T-helper 9 cell (primary cell): Measurements from ENCODE around the gene LUC7L2.
"Not testable (repeated sequence)": the region's sequence is repeated elsewhere in the genome, so short reads cannot be mapped to it uniquely, and the experiment has no call there.

ENCODE experiments used
- DNase-seq: peaks from one replicate; pipeline ENCODE4 v3.0.0-alpha.2; 2020
- total RNA-seq, 2 donors: gene quantifications; one replicate each; lab custom pipeline; 2026; lab: John Stamatoyannopoulos, UW

LUC7L2 gene, protein sequence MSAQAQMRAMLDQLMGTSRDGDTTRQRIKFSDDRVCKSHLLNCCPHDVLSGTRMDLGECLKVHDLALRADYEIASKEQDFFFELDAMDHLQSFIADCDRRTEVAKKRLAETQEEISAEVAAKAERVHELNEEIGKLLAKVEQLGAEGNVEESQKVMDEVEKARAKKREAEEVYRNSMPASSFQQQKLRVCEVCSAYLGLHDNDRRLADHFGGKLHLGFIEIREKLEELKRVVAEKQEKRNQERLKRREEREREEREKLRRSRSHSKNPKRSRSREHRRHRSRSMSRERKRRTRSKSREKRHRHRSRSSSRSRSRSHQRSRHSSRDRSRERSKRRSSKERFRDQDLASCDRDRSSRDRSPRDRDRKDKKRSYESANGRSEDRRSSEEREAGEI
- total RNA-seq = 33.8 to 57.2 reads per million in 2 donors

- peak; percentile 99 for DNase-seq
Observed at GRCh38 chr7:139359366-139360209, at the start of gene LUC7L2. Gene LUC7L2, plus strand, starts transcription at chr7:139359894. Its CDS starts 368 bp downstream, at chr7:139360262.

GRCh38 chr7:139317939-139318505, 41.7 kb upstream of the LUC7L2 start:
- no peak for DNase-seq

DNA sequence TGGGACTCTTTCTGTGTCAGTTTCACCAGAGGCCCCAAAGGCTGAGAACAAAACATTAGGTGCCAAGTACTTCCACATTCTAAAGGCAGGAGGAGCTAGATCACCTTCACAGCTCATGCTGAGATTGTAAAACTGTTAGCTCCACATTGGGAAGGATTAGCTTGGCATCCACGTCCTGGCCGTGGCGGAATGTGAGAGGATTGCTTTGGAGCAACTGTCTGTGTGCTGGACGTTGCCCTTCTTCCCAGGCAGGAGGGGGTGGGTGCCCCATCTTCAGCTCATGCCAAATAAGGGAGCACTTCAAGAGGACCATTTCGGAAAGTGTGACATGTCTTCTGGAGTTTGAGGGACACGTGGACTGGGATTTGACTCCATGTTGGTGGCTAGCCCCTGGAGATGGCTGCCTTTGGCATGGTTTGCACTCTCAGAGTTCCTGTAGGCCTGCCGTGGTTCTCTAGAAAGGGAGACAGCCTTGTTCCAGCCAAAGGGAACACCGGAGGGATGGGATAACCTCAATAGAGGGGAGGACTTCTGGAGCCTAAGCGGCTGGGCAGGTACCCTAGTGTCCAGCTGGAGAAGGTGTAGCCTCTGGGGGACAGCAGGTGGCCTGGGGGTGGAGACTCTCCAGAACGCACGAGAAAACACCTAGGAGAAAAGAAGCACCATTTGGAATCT, 38.5 kb upstream of the LUC7L2 start:
- no peak for DNase-seq

GRCh38 chr7:139324709-139325108, 35.0 kb upstream of the LUC7L2 start:
- not testable (repeated sequence) for DNase-seq

GRCh38 chr7:139328375-139328774, 31.3 kb upstream of the LUC7L2 start:
- no peak for DNase-seq

DNA sequence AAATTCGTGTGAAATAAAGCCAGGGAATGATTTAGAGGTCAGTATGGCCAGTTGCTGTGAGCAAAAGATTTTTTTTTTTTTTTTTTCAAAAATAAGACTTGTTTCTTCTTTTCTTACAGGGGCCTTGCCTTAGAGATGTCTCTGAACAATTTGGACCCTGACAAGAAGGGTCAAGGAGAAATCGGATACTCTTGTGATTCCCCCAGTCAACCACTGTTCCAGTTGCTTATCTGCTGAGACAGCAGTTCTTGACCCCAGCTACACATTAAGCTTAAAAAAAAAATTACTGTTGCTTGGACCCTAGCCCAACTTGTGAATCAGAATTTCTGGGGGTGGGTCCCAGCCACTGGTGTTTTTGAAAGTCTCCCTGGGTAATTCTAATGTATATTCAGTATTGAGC, 30.6 kb upstream of the LUC7L2 start:
- no peak for DNase-seq

DNA sequence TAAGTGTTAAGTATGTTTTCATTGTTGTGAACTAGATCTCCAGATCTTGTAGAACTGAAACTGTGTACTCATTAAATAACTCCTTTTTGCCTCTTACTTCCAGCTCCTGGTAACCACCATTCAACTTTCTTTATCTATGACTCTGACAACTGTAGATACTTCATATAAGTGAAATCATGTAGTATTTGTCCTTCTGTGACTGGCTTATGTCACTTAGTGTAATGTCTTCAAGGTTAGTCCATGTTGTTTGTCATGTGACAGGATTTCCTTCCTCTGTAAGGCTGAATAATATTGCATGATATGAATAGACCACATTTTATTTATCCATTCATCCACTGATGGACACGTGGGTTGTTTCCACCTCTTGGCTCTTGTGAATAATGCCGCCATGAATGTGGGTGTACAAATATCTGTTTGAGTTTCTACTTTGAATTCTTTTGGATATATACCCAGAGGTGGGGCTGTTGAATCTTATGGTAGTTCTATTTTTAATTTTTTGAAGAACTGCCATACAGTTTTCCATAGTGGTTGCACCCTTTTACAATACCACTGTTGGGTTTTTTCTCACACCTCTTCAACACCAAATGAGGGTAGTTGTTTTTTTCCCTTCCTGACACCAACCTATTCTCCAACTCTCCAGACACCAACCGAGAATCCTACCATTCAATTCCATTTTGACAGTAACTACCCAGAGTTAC, 29.2 kb upstream of the LUC7L2 start:
- no peak for DNase-seq

- DNase-seq = no peak
Observed at GRCh38 chr7:139332697-139333359, 26.9 kb upstream of the LUC7L2 start.

DNA sequence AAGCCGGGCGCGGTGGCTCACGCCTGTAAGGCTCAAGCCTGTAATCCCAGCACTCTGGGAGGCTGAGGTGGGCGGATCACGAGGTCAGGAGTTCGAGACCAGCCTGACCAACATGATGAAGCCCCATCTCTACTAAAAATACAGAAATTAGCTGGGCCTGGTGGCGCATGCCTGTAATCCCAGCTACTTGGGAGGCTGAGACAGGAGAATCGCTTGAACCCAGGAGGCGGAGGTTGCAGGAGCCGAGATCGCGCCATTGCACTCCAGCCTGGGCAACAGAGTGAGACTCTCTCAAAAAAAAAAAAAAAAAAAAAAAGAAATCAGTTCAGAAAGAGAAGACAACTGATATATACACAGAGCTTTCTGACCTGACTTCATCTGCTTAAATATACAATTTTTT, 26.3 kb upstream of the LUC7L2 start:
- not testable (repeated sequence) for DNase-seq

GRCh38 chr7:139334399-139335150, 25.1 kb upstream of the LUC7L2 start:
- no peak for DNase-seq

GRCh38 chr7:139339025-139339424, 20.7 kb upstream of the LUC7L2 start:
- no peak for DNase-seq

GRCh38 chr7:139339698-139340036, 20.0 kb upstream of the LUC7L2 start:
- no peak for DNase-seq

DNA sequence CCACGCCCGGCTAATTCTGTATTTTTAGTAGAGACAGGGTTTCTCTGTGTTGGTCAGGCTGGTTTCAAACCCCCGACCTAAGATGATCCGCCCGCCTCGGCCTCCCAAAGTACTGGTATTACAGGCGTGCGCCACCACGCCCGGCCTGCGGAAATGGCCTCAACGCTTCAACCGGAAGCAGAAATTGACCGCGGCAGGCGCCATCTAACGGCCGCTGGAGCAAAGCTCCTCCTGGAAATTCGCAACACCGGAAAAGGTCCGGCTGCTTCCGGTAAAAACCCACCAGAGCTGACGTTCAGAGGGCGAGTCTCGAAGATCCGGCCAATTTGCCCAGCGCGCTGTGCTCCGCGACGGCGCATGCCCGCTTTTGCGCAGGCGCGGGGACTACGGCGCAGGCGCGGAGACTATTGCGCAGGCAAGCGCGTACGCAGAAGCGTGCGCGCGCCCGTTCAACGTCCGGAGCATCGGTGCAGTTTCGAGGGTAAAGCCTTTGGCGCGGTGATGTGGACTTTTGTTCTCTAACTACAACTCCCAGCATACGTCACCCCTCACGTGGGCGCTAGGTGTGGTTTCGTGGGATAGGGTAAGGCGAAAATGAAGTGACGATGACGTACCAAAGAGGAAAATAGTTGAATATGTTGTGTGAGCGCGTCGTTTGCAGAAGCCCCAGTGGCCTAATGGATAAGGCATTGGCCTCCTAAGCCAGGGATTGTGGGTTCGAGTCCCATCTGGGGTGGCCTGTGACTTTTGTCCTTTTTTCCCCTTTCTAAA, 19.5 kb upstream of the LUC7L2 start:
- DNase-seq = peak; percentile 94

DNA sequence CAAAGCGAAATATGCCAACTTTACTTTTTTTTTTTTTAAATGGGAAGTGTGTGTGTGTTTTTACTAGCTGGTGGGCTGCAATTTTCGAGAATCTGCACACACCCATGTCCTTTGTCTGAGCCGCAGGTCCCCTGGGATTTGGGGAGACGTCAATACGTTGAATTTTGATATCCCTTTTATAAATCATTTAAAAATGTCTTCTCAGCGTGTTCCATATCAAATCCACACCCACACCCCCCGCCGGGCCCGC, 19.0 kb upstream of the LUC7L2 start:
- no peak for DNase-seq

DNA sequence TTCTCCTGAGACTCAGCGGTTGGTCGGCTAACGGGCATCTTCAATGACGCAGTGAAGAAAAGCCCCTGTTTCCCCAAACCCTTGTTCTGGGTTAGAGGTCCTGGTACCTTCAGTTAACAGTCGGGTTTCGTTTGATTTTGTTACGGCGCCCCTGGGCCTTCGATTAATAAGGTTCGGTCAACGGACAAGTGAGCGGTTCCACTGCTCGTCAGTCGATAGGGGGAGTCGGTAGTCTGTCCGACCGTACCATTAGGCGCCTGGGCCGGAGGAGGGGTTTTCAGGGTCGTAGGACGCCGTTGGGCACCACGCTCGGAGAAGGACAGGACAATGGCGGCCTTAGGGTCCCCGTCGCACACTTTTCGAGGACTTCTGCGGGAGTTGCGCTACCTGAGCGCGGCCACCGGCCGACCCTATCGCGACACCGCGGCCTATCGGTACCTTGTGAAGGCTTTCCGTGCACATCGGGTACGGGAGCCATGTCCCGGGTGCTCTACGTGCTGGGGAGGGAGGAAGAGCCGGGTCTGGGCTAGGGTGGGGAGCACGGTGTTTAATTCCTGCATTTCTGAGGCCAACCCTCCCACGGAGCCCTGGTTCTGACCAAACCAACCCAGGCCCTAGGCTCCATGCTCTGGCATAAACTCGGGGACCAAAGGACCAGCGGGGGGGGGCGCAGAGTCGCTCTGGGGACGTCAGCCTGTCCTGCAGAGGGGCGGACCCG, 18.5 kb upstream of the LUC7L2 start, which contains the start of gene FMC1:
FMC1 (plus strand) TSS at position 280 of the 718 bp plus-strand sequence; CDS start at position 328, 48 bp downstream.
- DNase-seq = peak; percentile 71

DNA sequence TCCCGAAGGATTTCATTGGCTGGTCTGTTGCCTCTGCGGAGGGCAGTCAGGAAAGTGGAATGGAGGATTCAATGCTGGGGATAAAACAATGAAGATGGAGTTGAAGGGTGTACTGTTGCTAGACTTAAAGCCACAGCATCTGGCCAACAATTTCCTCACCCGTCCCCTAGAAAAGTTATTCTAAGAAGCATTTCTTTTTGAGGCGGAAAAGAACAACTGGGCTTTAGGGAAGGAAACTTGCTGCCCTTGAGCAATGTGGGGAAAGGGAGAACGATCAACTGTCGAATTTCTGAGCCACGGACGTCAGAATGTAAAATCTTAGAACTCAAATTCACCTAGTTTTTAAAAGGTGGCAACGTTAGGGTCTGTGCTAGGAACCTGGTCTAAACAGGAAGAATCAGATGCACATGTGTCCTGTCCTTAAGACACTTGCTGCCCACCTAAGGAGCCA, 17.9 kb upstream of the LUC7L2 start:
- no peak for DNase-seq

GRCh38 chr7:139345042-139345441, 14.7 kb upstream of the LUC7L2 start:
- no peak for DNase-seq

DNA sequence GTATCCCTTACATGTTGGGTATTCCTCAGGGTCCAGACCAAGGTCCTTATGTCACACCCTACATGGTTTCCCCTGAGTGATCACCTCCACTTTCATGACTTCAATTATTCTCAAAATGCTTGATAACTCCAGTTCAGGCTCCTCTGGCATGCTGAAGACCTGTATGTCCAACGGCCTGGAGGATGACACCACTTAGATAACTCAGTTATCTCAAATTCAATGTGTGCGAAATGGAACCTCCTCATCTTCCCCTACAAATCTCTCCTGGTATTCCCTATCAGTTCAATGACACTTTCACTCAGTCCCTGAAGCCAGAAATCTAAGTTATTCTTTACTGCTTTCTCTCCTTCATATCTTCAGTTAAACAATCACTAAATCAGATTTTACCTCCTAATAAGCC, 8.7 kb upstream of the LUC7L2 start:
- DNase-seq = no peak

GRCh38 chr7:139354729-139355128, 5.0 kb upstream of the LUC7L2 start:
- no peak for DNase-seq

DNA sequence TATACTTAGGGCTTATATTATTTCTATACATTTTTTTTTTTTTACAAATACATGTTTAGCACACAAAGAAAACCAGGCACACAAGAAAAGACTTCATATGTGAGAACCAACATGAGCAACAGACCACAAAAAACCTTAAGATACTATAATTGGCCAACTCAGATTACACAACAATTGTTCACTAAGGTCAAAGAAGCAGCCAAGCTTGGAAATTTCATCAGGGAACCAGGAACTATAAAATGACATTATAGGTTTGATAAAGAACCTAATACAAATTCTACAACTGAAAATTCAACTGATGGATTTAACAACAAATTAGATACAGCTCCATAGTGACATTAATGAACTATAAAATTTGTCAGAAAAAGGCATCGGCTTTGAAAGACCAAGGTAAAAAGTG, 4.4 kb upstream of the LUC7L2 start:
- no peak for DNase-seq
